ENCODE measurements around the gene EDEM2.

The EDEM2 gene

GRCh38 chr20:35091816-35092523, 55.2 kb downstream of the EDEM2 start:
- H3K79me2 ChIP-seq (ENCODE audit: low read length), result peaks cover 54% of the 10 kb centered on the region
- H3K27ac ChIP-seq (ENCODE audit: low read length), result peak overlapping the region; percentile 44; the same call in 1 of the 2 replicates
- H3K27me3 ChIP-seq (replicated peaks; ENCODE audit: insufficient read depth, low read length), result no peaks in the 10 kb centered on the region
- H3K4me3 ChIP-seq (ENCODE audit: low read length), result peak overlapping the region; percentile 93
- no peaks in the 10 kb centered on the region for H3K9me2 ChIP-seq (replicated peaks; ENCODE audit: insufficient read depth, low read length)
- peaks cover 12% of the 10 kb centered on the region for H3K4me1 ChIP-seq (ENCODE audit: low read length)
- no peaks in the 10 kb centered on the region for H3F3A ChIP-seq (ENCODE audit: insufficient read depth, low read length)
- peak overlapping the region; percentile 72 for H3K4me2 ChIP-seq (ENCODE audit: low read depth, low read length)
- no peaks in the 10 kb centered on the region for H3K9me3 ChIP-seq (replicated peaks; ENCODE audit: insufficient read depth, low read length)
- peak; percentile 13 for DNase-seq
- no peak for TF ChIP-seq EZH2phosphoT487 (IDR thresholded peaks at IDR 0.05; ENCODE audit: low read length)
- no peak for TF ChIP-seq EZH2 (optimal IDR thresholded peaks at IDR 0.05; ENCODE audit: low read depth, low read length)
- no peak for TF ChIP-seq CTCF (IDR thresholded peaks at IDR 0.05; ENCODE audit: low read length)
- H4K20me1 ChIP-seq (ENCODE audit: insufficient read depth, low read length), result no peaks in the 10 kb centered on the region; the same call in 1 of the 2 replicates
- peak overlapping the region; percentile 87 for H3K9ac ChIP-seq (ENCODE audit: low read length)
- H2AFZ ChIP-seq (ENCODE audit: low read length), result peak overlapping the region; percentile 70
- no peaks in the 10 kb centered on the region for H3K36me3 ChIP-seq (replicated peaks; ENCODE audit: insufficient read depth, low read length)

GRCh38 chr20:35088231-35089145, 58.6 kb downstream of the EDEM2 start:
- TF ChIP-seq EZH2phosphoT487 (IDR thresholded peaks at IDR 0.05; ENCODE audit: low read length) (no peak), EZH2 (optimal IDR thresholded peaks at IDR 0.05; ENCODE audit: low read depth, low read length) (no peak), CTCF (IDR thresholded peaks at IDR 0.05; ENCODE audit: low read length) (no peak)
- Histone ChIP-seq H3K27ac (ENCODE audit: low read length) (no peak overlapping the region), H3K27me3 (replicated peaks; ENCODE audit: insufficient read depth, low read length) (no peaks in the 10 kb centered on the region), H3K36me3 (replicated peaks; ENCODE audit: insufficient read depth, low read length) (no peaks in the 10 kb centered on the region), H3K79me2 (ENCODE audit: low read length) (peaks cover 79% of the 10 kb centered on the region), H3K9me2 (replicated peaks; ENCODE audit: insufficient read depth, low read length) (no peaks in the 10 kb centered on the region), H3K4me2 (ENCODE audit: low read depth, low read length) (no peak overlapping the region), H3F3A (ENCODE audit: insufficient read depth, low read length) (no peaks in the 10 kb centered on the region), H3K9me3 (replicated peaks; ENCODE audit: insufficient read depth, low read length) (no peaks in the 10 kb centered on the region), H4K20me1 (ENCODE audit: insufficient read depth, low read length) (no peaks in the 10 kb centered on the region; the same call in 1 of the 2 replicates), H3K4me1 (ENCODE audit: low read length) (peaks cover 12% of the 10 kb centered on the region), H3K9ac (ENCODE audit: low read length) (no peak overlapping the region), H3K4me3 (ENCODE audit: low read length) (no peak overlapping the region), H2AFZ (ENCODE audit: low read length) (no peak overlapping the region)
- DNase-seq, result no peak

DNA sequence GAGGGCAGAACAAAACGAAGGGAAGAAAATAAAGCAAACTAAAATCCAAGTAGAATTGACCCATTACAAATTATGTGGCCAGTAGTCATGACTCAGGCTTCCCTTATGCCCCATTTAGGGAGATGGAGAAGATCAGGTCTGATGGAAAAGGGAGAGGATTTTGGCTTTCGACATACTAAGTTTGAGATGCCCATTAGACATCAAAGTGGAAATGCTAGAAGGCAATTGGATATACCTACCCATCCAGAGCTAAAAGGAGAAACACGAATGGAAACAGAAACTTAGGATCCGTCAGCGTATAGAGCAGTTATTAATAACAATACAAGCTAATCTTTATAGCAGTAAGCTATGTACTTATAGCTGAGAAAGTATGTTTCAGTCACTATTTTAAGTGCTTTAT, 59.3 kb downstream of the EDEM2 start:
- H3K9ac ChIP-seq (ENCODE audit: low read length), result no peak overlapping the region
- no peaks in the 10 kb centered on the region for H3K9me3 ChIP-seq (replicated peaks; ENCODE audit: insufficient read depth, low read length)
- H4K20me1 ChIP-seq (ENCODE audit: insufficient read depth, low read length), result no peaks in the 10 kb centered on the region; the same call in 1 of the 2 replicates
- H2AFZ ChIP-seq (ENCODE audit: low read length), result no peak overlapping the region
- TF ChIP-seq EZH2phosphoT487 (IDR thresholded peaks at IDR 0.05; ENCODE audit: low read length) (no peak), EZH2 (optimal IDR thresholded peaks at IDR 0.05; ENCODE audit: low read depth, low read length) (no peak), CTCF (IDR thresholded peaks at IDR 0.05; ENCODE audit: low read length) (no peak)
- no peak for DNase-seq
- no peaks in the 10 kb centered on the region for H3K9me2 ChIP-seq (replicated peaks; ENCODE audit: insufficient read depth, low read length)
- H3K36me3 ChIP-seq (replicated peaks; ENCODE audit: insufficient read depth, low read length), result no peaks in the 10 kb centered on the region
- H3K79me2 ChIP-seq (ENCODE audit: low read length), result peaks cover 85% of the 10 kb centered on the region
- 0 out of 2 replicates have a peak, but pooled peaks cover 6% of the 10 kb centered on the region for H3K4me1 ChIP-seq (ENCODE audit: low read length)
- H3K4me3 ChIP-seq (ENCODE audit: low read length), result no peak overlapping the region
- no peaks in the 10 kb centered on the region for H3K27me3 ChIP-seq (replicated peaks; ENCODE audit: insufficient read depth, low read length)
- no peaks in the 10 kb centered on the region for H3F3A ChIP-seq (ENCODE audit: insufficient read depth, low read length)
- H3K4me2 ChIP-seq (ENCODE audit: low read depth, low read length), result no peak overlapping the region
- no peak overlapping the region for H3K27ac ChIP-seq (ENCODE audit: low read length)
